Small intestine (tissue), 4 donors: ENCODE results near the gene PPP4R3B. TPM values are rescaled to one million over a fixed set of nuclear protein-coding genes. Genes with fewer than 3 reads are reported as not detected.

ENCODE experiments used
- polyA plus RNA-seq, 4 donors: library from polyadenylated mRNA; stranded (reverse) in 3 of 4; unstranded in 1 of 4; fragments of 200-250 nt in 3 of 4; fragments of 120-200 nt in 1 of 4; gene quantifications; one replicate each; pipeline versions ENCODE4 v1.2.1 to v1.2.3, GENCODE V29; 2013
- donor health status: healthy with polysubstance abuse.
- donor health status: Bipolar disorder and iron deficiency.
- donor health status: healthy.

The PPP4R3B gene
- polyA plus RNA-seq, 4 donors, result 28.6 to 83.8 (median 37.3) TPM

Other genes starting within 250 kb of the PPP4R3B start
- 10 to 100 TPM in 1 of 4 donors, 1 to 10 TPM in 2, under 1 TPM in 1; 0.67 to 12.9 (median 4.0) TPM for gene CCDC88A, start 197.8 kb downstream of the PPP4R3B start, polyA plus RNA-seq
- gene CFAP36, start 97.9 kb downstream of the PPP4R3B start, polyA plus RNA-seq, result 10 to 100 TPM; 10.5 to 29.0 (median 22.0) TPM
- 10 to 100 TPM in 2 of 4 donors, 1 to 10 TPM in 2; 2.7 to 22.8 (median 9.1) TPM for gene PNPT1, start 76.2 kb upstream of the PPP4R3B start, polyA plus RNA-seq